Fibroblast of lung (primary cell): ENCODE results near the gene RB1. TPM values are rescaled to one million over a fixed set of nuclear protein-coding genes. Genes with fewer than 3 reads are reported as not detected.

ENCODE experiments used
- DNase-seq, 2 donors: peaks; one replicate each; pipeline versions ENCODE4 v3.0.0 to v3.0.0-alpha.2; 2010; ENCODE audit warnings: low read depth in 2 of 2
- H2AFZ ChIP-seq: 2 replicates; pipeline ENCODE4 v1.5.1; 2012; ENCODE audit warnings: low read length, control low read depth, inconsistent platforms
- H3K27ac ChIP-seq: 2 replicates; pipeline ENCODE4 v1.5.1; 2011; ENCODE audit warnings: low read length, control low read depth; ENCODE audit not compliant: insufficient read depth
- H3K27me3 ChIP-seq: 2 replicates; pipeline ENCODE4 v1.5.1; 2011; ENCODE audit warnings: mild to moderate bottlenecking, low read length; ENCODE audit not compliant: control insufficient read depth, insufficient read depth
- H3K36me3 ChIP-seq: 2 replicates; pipeline ENCODE4 v1.5.1; 2011; ENCODE audit warnings: low read length; ENCODE audit not compliant: control insufficient read depth, insufficient read depth
- H3K4me1 ChIP-seq: 2 replicates; pipeline ENCODE4 v1.5.1; 2011; ENCODE audit warnings: low read length; ENCODE audit not compliant: control insufficient read depth, insufficient read depth; ENCODE audit errors: extremely low read depth
- H3K4me2 ChIP-seq: 2 replicates; pipeline ENCODE4 v1.5.1; 2011; ENCODE audit warnings: low read length, control low read depth; ENCODE audit not compliant: insufficient read depth; ENCODE audit errors: extremely low read depth
- H3K4me3 ChIP-seq, 4 experiments: fragments of 200-600 bp in 1 of 4; sonication (generic) in 1 of 4; replicated peaks in 1 of 4; 2 replicates each; pipeline ENCODE4 v1.5.1; 2011 to 2016; ENCODE audit warnings: low read length in 4 of 4, low read depth in 3 of 4, mild to moderate bottlenecking in 3 of 4, control low read depth in 2 of 4, inconsistent platforms in 1 of 4, mixed read lengths in 1 of 4; ENCODE audit not compliant: insufficient read depth in 1 of 4; ENCODE audit errors: control extremely low read depth in 1 of 4
- H3K79me2 ChIP-seq: 2 replicates; pipeline ENCODE4 v1.5.1; 2012; ENCODE audit warnings: mild to moderate bottlenecking, low read length, inconsistent platforms; ENCODE audit not compliant: control insufficient read depth, insufficient read depth
- H3K9ac ChIP-seq: 2 replicates; pipeline ENCODE4 v1.5.1; 2011; ENCODE audit warnings: mild to moderate bottlenecking, low read length, control low read depth; ENCODE audit not compliant: insufficient read depth
- H3K9me3 ChIP-seq: 2 replicates; pipeline ENCODE4 v1.5.1; 2012; ENCODE audit warnings: low read depth, low read length; ENCODE audit not compliant: control insufficient read depth, insufficient read depth
- H4K20me1 ChIP-seq: 2 replicates; pipeline ENCODE4 v1.5.1; 2011; ENCODE audit warnings: low read length; ENCODE audit not compliant: control insufficient read depth, insufficient read depth; ENCODE audit errors: extremely low read depth
- CTCF ChIP-seq, 2 donors: IDR thresholded peaks in 1 of 2; conservative IDR thresholded peaks in 1 of 2; 1 replicate in 1 of 2; 2 replicates in 1 of 2; pipeline ENCODE4 v1.5.1; 2011 to 2012; ENCODE audit warnings: low read length in 2 of 2, control low read depth in 1 of 2, inconsistent platforms in 1 of 2, low read depth in 1 of 2, mild to moderate bottlenecking in 1 of 2
- EZH2 ChIP-seq: IDR thresholded peaks from 2 replicates; pipeline ENCODE4 v1.5.1; 2012; ENCODE audit warnings: low read length, control low read depth, mild to moderate bottlenecking; ENCODE audit errors: missing control alignments
- polyA plus RNA-seq, 2 donors: library from polyadenylated mRNA; depleted of rRNA in 1 of 2; stranded (reverse) in 1 of 2; unstranded in 1 of 2; fragments of >200 nt; gene quantifications; 2 replicates each; pipeline ENCODE4 v1.2.1, GENCODE V29; 2011 to 2012; ENCODE audit warnings: missing spikeins in 1 of 2
- total RNA-seq: library from RNA; depleted of rRNA; stranded (reverse); fragments of >200 nt; gene quantifications from 2 replicates; pipeline ENCODE4 v1.2.1, GENCODE V29; 2014

Gene RB1
- total and polyA plus RNA-seq, 2 donors (not counting 1 experiment from before 2014, with no cell fraction given) = 31.9 to 39.7 TPM

- H3K27me3 ChIP-seq = no peaks in the 10 kb centered on the region
- no peak overlapping the region for H3K27ac ChIP-seq
- no peak overlapping the region for H3K4me2 ChIP-seq
- H4K20me1 ChIP-seq = no peaks in the 10 kb centered on the region
- no peak overlapping the region for H3K9ac ChIP-seq
- H3K9me3 ChIP-seq = no peaks in the 10 kb centered on the region
- H3K36me3 ChIP-seq = peaks cover 1% of the 10 kb centered on the region
- no peak overlapping the region for H3K4me3 ChIP-seq
- H2AFZ ChIP-seq = no peak overlapping the region
- H3K4me1 ChIP-seq = no peaks in the 10 kb centered on the region
- DNase-seq = no peak
- H3K79me2 ChIP-seq = no peaks in the 10 kb centered on the region
- no peak for TF ChIP-seq CTCF (conservative IDR thresholded peaks at IDR 0.05 in 1 of 2, IDR thresholded peaks at IDR 0.05 in 1 of 2; ENCODE audit: low read depth in 1 of 2, low read length in 2 of 2)
Measured at GRCh38 chr13:48265217-48265815, 38.2 kb upstream of the RB1 start.

DNA sequence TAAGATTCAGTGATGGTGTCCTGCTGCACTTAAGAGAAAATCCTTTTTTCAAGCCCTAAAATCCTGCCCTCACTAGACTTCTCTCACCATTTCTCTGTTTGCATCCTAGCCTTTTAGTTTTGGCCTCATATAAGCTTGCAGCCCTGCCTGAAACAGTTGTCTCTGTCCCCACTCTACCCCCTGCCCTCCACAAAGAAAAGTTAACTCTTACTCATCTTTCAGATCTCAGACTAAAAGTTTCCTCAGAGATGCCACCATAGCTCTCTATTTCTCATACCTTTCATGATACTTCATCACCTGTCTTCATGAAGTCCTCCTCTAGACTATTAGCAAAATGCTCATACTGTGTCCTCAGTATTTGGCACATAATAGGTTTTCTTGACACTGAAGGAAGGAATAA, 37.4 kb upstream of the RB1 start:
- Histone ChIP-seq H3K4me1 (no peaks in the 10 kb centered on the region), H3K4me2 (no peak overlapping the region), H3K27ac (no peak overlapping the region), H3K36me3 (no peaks in the 10 kb centered on the region), H3K4me3 (no peak overlapping the region), H3K79me2 (no peaks in the 10 kb centered on the region), H3K9ac (no peak overlapping the region), H3K27me3 (no peaks in the 10 kb centered on the region), H4K20me1 (no peaks in the 10 kb centered on the region), H3K9me3 (no peaks in the 10 kb centered on the region), H2AFZ (no peak overlapping the region)
- no peak for DNase-seq
- TF ChIP-seq CTCF (conservative IDR thresholded peaks at IDR 0.05 in 1 of 2, IDR thresholded peaks at IDR 0.05 in 1 of 2; ENCODE audit: low read depth in 1 of 2, low read length in 2 of 2) = no peak
- TF ChIP-seq EZH2 = no peak

- no peaks in the 10 kb centered on the region for H3K9me3 ChIP-seq
- no peak for DNase-seq
Measured at GRCh38 chr13:48266701-48267639, 36.6 kb upstream of the RB1 start.

More at GRCh38 chr13:48266701-48267639, 36.6 kb upstream of the RB1 start:
- Histone ChIP-seq H3K4me1 (no peaks in the 10 kb centered on the region), H3K27me3 (no peaks in the 10 kb centered on the region), H2AFZ (no peak overlapping the region), H3K79me2 (no peaks in the 10 kb centered on the region), H3K9ac (no peak overlapping the region), H3K4me2 (no peak overlapping the region), H4K20me1 (no peaks in the 10 kb centered on the region), H3K27ac (no peak overlapping the region), H3K4me3 (no peak overlapping the region), H3K36me3 (no peaks in the 10 kb centered on the region)
- no peak for TF ChIP-seq CTCF (conservative IDR thresholded peaks at IDR 0.05 in 1 of 2, IDR thresholded peaks at IDR 0.05 in 1 of 2; ENCODE audit: low read depth in 1 of 2, low read length in 2 of 2)
- no peak for TF ChIP-seq EZH2
